Measurements from ENCODE around the gene LRP1B.

LRP1B gene

DNA sequence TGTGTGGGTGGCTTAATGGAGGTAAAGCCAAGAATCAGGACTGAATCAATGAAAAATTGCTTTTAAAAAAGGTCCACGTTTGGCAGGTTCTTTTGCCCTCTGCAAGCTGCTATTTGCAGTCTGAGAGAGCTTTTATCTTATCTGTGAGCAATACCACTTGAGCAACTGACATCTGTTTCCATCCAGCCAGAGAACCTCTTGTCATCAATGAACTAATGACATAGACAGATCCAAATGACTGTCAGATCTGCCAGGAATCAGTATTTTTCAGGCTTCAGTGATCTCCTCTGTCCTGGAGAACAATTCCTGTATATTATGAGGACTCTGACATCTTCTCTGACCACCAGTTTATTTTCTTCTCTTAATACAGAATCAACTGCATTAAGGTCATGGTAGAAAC lies 608.1 kb downstream of the LRP1B start:
- H3K36me3 ChIP-seq (ENCODE audit: insufficient read depth, low read length) = no peaks in the 10 kb centered on the region
- no peak overlapping the region for H3K4me3 ChIP-seq (ENCODE audit: low read length, poor library complexity, severe bottlenecking)
- H3F3A ChIP-seq (ENCODE audit: low read depth) = no peaks in the 10 kb centered on the region
- no peak for TF ChIP-seq EZH2phosphoT487 (IDR thresholded peaks at IDR 0.05; ENCODE audit: borderline replicate concordance)
- TF ChIP-seq, protein P1, sequence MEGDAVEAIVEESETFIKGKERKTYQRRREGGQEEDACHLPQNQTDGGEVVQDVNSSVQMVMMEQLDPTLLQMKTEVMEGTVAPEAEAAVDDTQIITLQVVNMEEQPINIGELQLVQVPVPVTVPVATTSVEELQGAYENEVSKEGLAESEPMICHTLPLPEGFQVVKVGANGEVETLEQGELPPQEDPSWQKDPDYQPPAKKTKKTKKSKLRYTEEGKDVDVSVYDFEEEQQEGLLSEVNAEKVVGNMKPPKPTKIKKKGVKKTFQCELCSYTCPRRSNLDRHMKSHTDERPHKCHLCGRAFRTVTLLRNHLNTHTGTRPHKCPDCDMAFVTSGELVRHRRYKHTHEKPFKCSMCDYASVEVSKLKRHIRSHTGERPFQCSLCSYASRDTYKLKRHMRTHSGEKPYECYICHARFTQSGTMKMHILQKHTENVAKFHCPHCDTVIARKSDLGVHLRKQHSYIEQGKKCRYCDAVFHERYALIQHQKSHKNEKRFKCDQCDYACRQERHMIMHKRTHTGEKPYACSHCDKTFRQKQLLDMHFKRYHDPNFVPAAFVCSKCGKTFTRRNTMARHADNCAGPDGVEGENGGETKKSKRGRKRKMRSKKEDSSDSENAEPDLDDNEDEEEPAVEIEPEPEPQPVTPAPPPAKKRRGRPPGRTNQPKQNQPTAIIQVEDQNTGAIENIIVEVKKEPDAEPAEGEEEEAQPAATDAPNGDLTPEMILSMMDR (conservative IDR thresholded peaks at IDR 0.05; ENCODE audit: low read length) = no peak
- no peak overlapping the region for H3K9ac ChIP-seq (ENCODE audit: low read depth, low read length, poor library complexity, severe bottlenecking)
- H2AFZ ChIP-seq (ENCODE audit: low read length) = no peak overlapping the region
- H3K4me1 ChIP-seq (ENCODE audit: insufficient read depth, low read length, poor library complexity, severe bottlenecking) = no peaks in the 10 kb centered on the region
- H3K79me2 ChIP-seq (ENCODE audit: insufficient read depth, low read length) = no peaks in the 10 kb centered on the region
- H4K20me1 ChIP-seq (ENCODE audit: insufficient read depth, low read length, poor library complexity, severe bottlenecking) = no peaks in the 10 kb centered on the region
- no peaks in the 10 kb centered on the region for H3K27me3 ChIP-seq (ENCODE audit: insufficient read depth, low read length, poor library complexity, severe bottlenecking)
- no peaks in the 10 kb centered on the region for H3K9me2 ChIP-seq (replicated peaks; ENCODE audit: low read depth, low read length)
- no peaks in the 10 kb centered on the region for H3K9me3 ChIP-seq (ENCODE audit: insufficient read depth, low read depth, low read length)
- no peak overlapping the region for H3K4me2 ChIP-seq (ENCODE audit: low read depth, low read length, poor library complexity, severe bottlenecking)

- H3K9me2 ChIP-seq (replicated peaks; ENCODE audit: low read depth, low read length) = no peaks in the 10 kb centered on the region
- H3K4me1 ChIP-seq (ENCODE audit: insufficient read depth, low read length, poor library complexity, severe bottlenecking) = no peaks in the 10 kb centered on the region
- no peaks in the 10 kb centered on the region for H4K20me1 ChIP-seq (ENCODE audit: insufficient read depth, low read length, poor library complexity, severe bottlenecking)
- H3K9me3 ChIP-seq (ENCODE audit: insufficient read depth, low read depth, low read length) = no peaks in the 10 kb centered on the region
- no peaks in the 10 kb centered on the region for H3K27me3 ChIP-seq (ENCODE audit: insufficient read depth, low read length, poor library complexity, severe bottlenecking)
- H3K9ac ChIP-seq (ENCODE audit: low read depth, low read length, poor library complexity, severe bottlenecking) = no peak overlapping the region
- H2AFZ ChIP-seq (ENCODE audit: low read length) = no peak overlapping the region
- no peak overlapping the region for H3K4me3 ChIP-seq (ENCODE audit: low read length, poor library complexity, severe bottlenecking)
- TF ChIP-seq EZH2phosphoT487 (IDR thresholded peaks at IDR 0.05; ENCODE audit: borderline replicate concordance) = no peak
- TF ChIP-seq, protein P1 (conservative IDR thresholded peaks at IDR 0.05; ENCODE audit: low read length) = no peak
- no peaks in the 10 kb centered on the region for H3K36me3 ChIP-seq (ENCODE audit: insufficient read depth, low read length)
- H3K4me2 ChIP-seq (ENCODE audit: low read depth, low read length, poor library complexity, severe bottlenecking) = no peak overlapping the region
- no peaks in the 10 kb centered on the region for H3F3A ChIP-seq (ENCODE audit: low read depth)
- no peaks in the 10 kb centered on the region for H3K79me2 ChIP-seq (ENCODE audit: insufficient read depth, low read length)
Measured at GRCh38 chr2:141522048-141522447, 608.8 kb downstream of the LRP1B start.

DNA sequence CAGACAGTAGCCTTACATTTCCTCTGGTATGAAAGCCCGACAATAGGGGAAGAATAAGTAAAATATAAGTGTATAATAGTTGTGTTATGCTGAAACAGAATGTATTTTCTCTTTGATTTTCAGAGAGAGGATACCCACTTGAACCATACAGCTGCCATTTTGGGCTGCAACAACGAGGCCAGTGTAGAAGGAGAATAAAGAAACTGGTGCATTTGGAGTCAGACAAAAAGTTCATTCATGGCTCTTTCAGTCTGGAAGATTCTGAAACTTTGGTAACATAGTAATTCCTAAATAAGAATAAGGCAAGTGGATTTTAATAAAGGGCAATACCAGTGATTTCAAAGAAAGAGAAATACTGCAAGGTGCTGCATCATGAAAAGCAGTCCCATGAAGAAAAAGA lies 610.9 kb downstream of the LRP1B start:
- Histone ChIP-seq H4K20me1 (ENCODE audit: insufficient read depth, low read length, poor library complexity, severe bottlenecking) (no peaks in the 10 kb centered on the region), H2AFZ (ENCODE audit: low read length) (no peak overlapping the region), H3K4me2 (ENCODE audit: low read depth, low read length, poor library complexity, severe bottlenecking) (no peak overlapping the region), H3F3A (ENCODE audit: low read depth) (no peaks in the 10 kb centered on the region), H3K9me2 (replicated peaks; ENCODE audit: low read depth, low read length) (no peaks in the 10 kb centered on the region), H3K27me3 (ENCODE audit: insufficient read depth, low read length, poor library complexity, severe bottlenecking) (no peaks in the 10 kb centered on the region), H3K4me1 (ENCODE audit: insufficient read depth, low read length, poor library complexity, severe bottlenecking) (no peaks in the 10 kb centered on the region), H3K9me3 (ENCODE audit: insufficient read depth, low read depth, low read length) (no peaks in the 10 kb centered on the region), H3K36me3 (ENCODE audit: insufficient read depth, low read length) (no peaks in the 10 kb centered on the region), H3K9ac (ENCODE audit: low read depth, low read length, poor library complexity, severe bottlenecking) (no peak overlapping the region), H3K4me3 (ENCODE audit: low read length, poor library complexity, severe bottlenecking) (no peak overlapping the region), H3K79me2 (ENCODE audit: insufficient read depth, low read length) (no peaks in the 10 kb centered on the region)
- TF ChIP-seq, protein P1 (conservative IDR thresholded peaks at IDR 0.05; ENCODE audit: low read length) = no peak
- TF ChIP-seq EZH2phosphoT487 (IDR thresholded peaks at IDR 0.05; ENCODE audit: borderline replicate concordance) = no peak
